Erythroblast (primary cell): ENCODE measurements around the gene ZEB2.

Source experiments
- GATA1 ChIP-seq: IDR thresholded peaks from 2 replicates; pipeline ENCODE4 v1.6.1; 2011; ENCODE audit warnings: low read depth, mild to moderate bottlenecking, control low read depth, low read length, moderate library complexity
- POLR2A ChIP-seq: IDR thresholded peaks from 2 replicates; pipeline ENCODE4 v1.6.1; 2011; ENCODE audit warnings: mild to moderate bottlenecking, low read length

GRCh38 chr2:144334551-144334950 is 185.4 kb downstream of the ZEB2 start:
- TF ChIP-seq POLR2A (no peak), GATA1 (no peak)
